Naive thymus-derived CD4-positive, alpha-beta T cell (primary cell): ENCODE data around the gene FIG4. TPM values are rescaled to one million over a fixed set of nuclear protein-coding genes. Genes with fewer than 3 reads are reported as not detected.
A peak's percentile ranks its signal among the peaks of the same experiment; 100 is the strongest.
"Not testable (repeated sequence)": the region's sequence is repeated elsewhere in the genome, so short reads cannot be mapped to it uniquely, and the experiment has no call there.

Source experiments
- ATAC-seq: fragments of 150-1000 bp; cut with Tn5 transposase; 2 replicates; pipeline ENCODE4 v1.10.0; 2021; ENCODE audit warnings: mild to moderate bottlenecking, moderate library complexity
- CTCF ChIA-PET: fragments of 350-600 bp; sonication (Branson Sonifier 250); formaldehyde crosslinking; loops from one replicate; lab custom pipeline; 2021; ENCODE audit warnings: antibody characterized with exemption; lab: Charles Lee
- POLR2A ChIA-PET: fragments of 350-600 bp; sonication (Branson Sonifier 250); formaldehyde crosslinking; loops from one replicate; lab custom pipeline; 2021; ENCODE audit warnings: antibody characterized with exemption, inconsistent platforms; lab: Charles Lee
- DNase-seq, 9 donors: peaks; one replicate each; pipeline versions ENCODE4 v3.0.0 to v3.0.0-alpha.2; 2020 to 2022; ENCODE audit warnings: mixed read lengths in 1 of 9
- H3K27ac ChIP-seq: one replicate; pipeline ENCODE4 v1.7.0; 2013; ENCODE audit warnings: mild to moderate bottlenecking, low read depth, low read length, moderate library complexity
- H3K27me3 ChIP-seq, 2 donors: one replicate each; pipeline ENCODE4 v1.7.0; 2013; ENCODE audit warnings: low read length in 2 of 2, mild to moderate bottlenecking in 2 of 2, moderate library complexity in 2 of 2; ENCODE audit not compliant: control insufficient read depth in 2 of 2, insufficient read depth in 2 of 2
- H3K36me3 ChIP-seq, 3 experiments: 1 replicate in 2 of 3; 2 replicates in 1 of 3; pipeline ENCODE4 v1.7.0; 2013; ENCODE audit warnings: low read length in 3 of 3, mild to moderate bottlenecking in 3 of 3, moderate library complexity in 1 of 3; ENCODE audit not compliant: insufficient read depth in 3 of 3, control insufficient read depth in 2 of 3
- H3K4me1 ChIP-seq, 2 donors: one replicate each; pipeline ENCODE4 v1.7.0; 2013; ENCODE audit warnings: low read length in 2 of 2, mild to moderate bottlenecking in 2 of 2, moderate library complexity in 1 of 2; ENCODE audit not compliant: control insufficient read depth in 2 of 2, insufficient read depth in 2 of 2
- H3K4me3 ChIP-seq: 2 replicates; pipeline ENCODE4 v1.7.0; 2013; ENCODE audit warnings: mild to moderate bottlenecking, low read length
- H3K9me3 ChIP-seq, 3 experiments: 1 replicate in 2 of 3; 2 replicates in 1 of 3; pipeline ENCODE4 v1.7.0; 2013; ENCODE audit warnings: low read length in 3 of 3; ENCODE audit not compliant: control insufficient read depth in 2 of 3
- H3K27ac Mint-ChIP-seq, 9 donors: one replicate each; pipeline ENCODE4 v1.8.0; 2020 to 2022; ENCODE audit warnings: mixed read lengths in 9 of 9, mild to moderate bottlenecking in 8 of 9, moderate library complexity in 5 of 9, inconsistent platforms in 2 of 9
- H3K27me3 Mint-ChIP-seq, 5 donors: one replicate each; pipeline ENCODE4 v1.8.0; 2021 to 2022; ENCODE audit warnings: mixed read lengths in 5 of 5, mild to moderate bottlenecking in 1 of 5
- H3K36me3 Mint-ChIP-seq, 5 donors: one replicate each; pipeline ENCODE4 v1.8.0; 2020 to 2022; ENCODE audit warnings: mixed read lengths in 5 of 5, mild to moderate bottlenecking in 3 of 5, inconsistent platforms in 1 of 5
- H3K4me1 Mint-ChIP-seq, 7 donors: one replicate each; pipeline ENCODE4 v1.8.0; 2020 to 2022; ENCODE audit warnings: mixed read lengths in 7 of 7, mild to moderate bottlenecking in 3 of 7, inconsistent platforms in 1 of 7
- H3K4me3 Mint-ChIP-seq, 10 donors: one replicate each; pipeline ENCODE4 v1.8.0; 2020 to 2022; ENCODE audit warnings: mild to moderate bottlenecking in 10 of 10, mixed read lengths in 10 of 10, moderate library complexity in 6 of 10, inconsistent platforms in 2 of 10
- H3K9me3 Mint-ChIP-seq, 11 donors: one replicate each; pipeline ENCODE4 v1.8.0; 2020 to 2022; ENCODE audit warnings: mixed read lengths in 11 of 11, mild to moderate bottlenecking in 4 of 11, inconsistent platforms in 1 of 11, moderate library complexity in 1 of 11
- intact Hi-C, 2 donors: fragments of 100-400 bp; cut with micrococcal nuclease; formaldehyde crosslinking; loops; one replicate each; pipeline ENCODE4 v1.15.1; 2023
- polyA plus RNA-seq, 2 donors: library from polyadenylated mRNA; unstranded; fragments of 300-500 nt; fragmentation: Illumina TruSeq; gene quantifications; one replicate each; pipeline ENCODE4 v1.2.3, GENCODE V29; 2021
- total RNA-seq, 6 experiments: library from RNA in 5 of 6; stranded (reverse) in 5 of 6; gene quantifications; 1 replicate in 5 of 6; 2 replicates in 1 of 6; pipeline ENCODE4 v1.2.3 and lab custom pipeline; 2021 to 2026

Gene FIG4
- total and polyA plus RNA-seq, 7 experiments from 2014 or later, result 6.8 to 16.5 (median 13.4) TPM

- no peaks in the 10 kb centered on the region for H3K9me3 ChIP-seq
- peaks cover 7 to 64% (median 39%) of the 10 kb centered on the region in 7 donors for H3K4me1 Mint-ChIP-seq
- H3K36me3 Mint-ChIP-seq, result peaks cover 2 to 19% (median 5%) of the 10 kb centered on the region in 5 donors
- intact Hi-C loops, result loop anchor here (5.0 kb wide), 3 partner anchors 179 to 519 kb away; partner anchors contain the start of gene WASF1 (in 1 of the 2)
- H3K9me3 Mint-ChIP-seq, result peaks cover 0 to 7% (median 0%) of the 10 kb centered on the region in 11 donors
- H3K27ac Mint-ChIP-seq, result peak overlapping the region in 5 of 9 donors; percentile 20 to 90 (median 35)
- no peaks in the 10 kb centered on the region for H3K4me1 ChIP-seq
- no peak overlapping the region for H3K27ac ChIP-seq
- H3K27me3 ChIP-seq, result no peaks in the 10 kb centered on the region
- H3K36me3 ChIP-seq, result no peaks in the 10 kb centered on the region
- ChIA-PET POLR2A (no interaction called here), CTCF (interaction anchor here (1.0 to 1.8 kb wide), 2 partner anchors 331 to 333 kb away, joined by 3 to 7 read pairs; no protein-coding TSS in a partner anchor)
- H3K4me3 ChIP-seq, result no peak overlapping the region
- DNase-seq (no peak), ATAC-seq (peak; percentile 24)
- peak overlapping the region in 1 of 10 donors; percentile 55 for H3K4me3 Mint-ChIP-seq
- no peaks in the 10 kb centered on the region for H3K27me3 Mint-ChIP-seq
Measured at GRCh38 chr6:109706513-109706912, 15.4 kb downstream of the FIG4 start.

GRCh38 chr6:109708099-109708498, 17.0 kb downstream of the FIG4 start:
- not testable (repeated sequence) for H3K27ac Mint-ChIP-seq, DNase-seq
- intact Hi-C loops, result loop anchor here (5.0 kb wide), 3 partner anchors 181 to 521 kb away; partner anchors contain the start of gene WASF1 (in 1 of the 2)

GRCh38 chr6:109713097-109713496, 22.0 kb downstream of the FIG4 start:
- H3K27me3 Mint-ChIP-seq, result no peaks in the 10 kb centered on the region
- Histone ChIP-seq H3K36me3 (peaks cover 0 to 7% (median 0%) of the 10 kb centered on the region in 3 experiments), H3K27ac (no peak overlapping the region), H3K9me3 (no peaks in the 10 kb centered on the region), H3K27me3 (no peaks in the 10 kb centered on the region), H3K4me1 (no peaks in the 10 kb centered on the region), H3K4me3 (no peak overlapping the region)
- DNase-seq (no peak), ATAC-seq (no peak)
- intact Hi-C loops, result no loop called here
- peak overlapping the region in 1 of 10 donors; percentile 69 for H3K4me3 Mint-ChIP-seq
- H3K9me3 Mint-ChIP-seq, result peaks cover 0 to 11% (median 0%) of the 10 kb centered on the region in 11 donors
- peaks cover 0 to 36% (median 16%) of the 10 kb centered on the region in 7 donors for H3K4me1 Mint-ChIP-seq
- ChIA-PET POLR2A (no interaction called here), CTCF (no interaction called here)
- H3K27ac Mint-ChIP-seq, result peak overlapping the region in 1 of 9 donors; percentile 4
- peaks cover 2 to 28% (median 21%) of the 10 kb centered on the region in 5 donors for H3K36me3 Mint-ChIP-seq

More at GRCh38 chr6:109708099-109708498, 17.0 kb downstream of the FIG4 start:
- H3K4me3 ChIP-seq, H3K36me3 ChIP-seq, POLR2A ChIA-PET, H3K27ac ChIP-seq, H3K4me3 Mint-ChIP-seq, H3K9me3 ChIP-seq, H3K27me3 Mint-ChIP-seq, ATAC-seq, H3K4me1 ChIP-seq, CTCF ChIA-PET, H3K27me3 ChIP-seq: not testable (repeated sequence)
- Mint-ChIP-seq H3K4me1 (peaks cover 7 to 65% (median 43%) of the 10 kb centered on the region in 7 donors), H3K36me3 (peaks cover 2 to 25% (median 12%) of the 10 kb centered on the region in 5 donors), H3K9me3 (peaks cover 0 to 11% (median 0%) of the 10 kb centered on the region in 11 donors)

- Histone ChIP-seq H3K9me3 (no peaks in the 10 kb centered on the region), H3K27me3 (no peaks in the 10 kb centered on the region), H3K36me3 (peaks cover 0 to 9% (median 0%) of the 10 kb centered on the region in 3 experiments), H3K4me3 (no peak overlapping the region), H3K27ac (no peak overlapping the region), H3K4me1 (no peaks in the 10 kb centered on the region)
- intact Hi-C loops, result no loop called here
- H3K4me1 Mint-ChIP-seq, result peaks cover 0 to 30% (median 16%) of the 10 kb centered on the region in 7 donors
- H3K4me3 Mint-ChIP-seq, result no peak overlapping the region
- H3K27ac Mint-ChIP-seq, result no peak overlapping the region
- H3K36me3 Mint-ChIP-seq, result peaks cover 2 to 36% (median 12%) of the 10 kb centered on the region in 5 donors
- ATAC-seq (no peak), DNase-seq (no peak)
- ChIA-PET POLR2A (no interaction called here), CTCF (interaction anchor here (0.6 kb wide), 1 partner anchor 1546 kb away, joined by 4 read pairs; no protein-coding TSS in a partner anchor)
- peaks cover 0 to 4% (median 0%) of the 10 kb centered on the region in 11 donors for H3K9me3 Mint-ChIP-seq
- H3K27me3 Mint-ChIP-seq, result no peaks in the 10 kb centered on the region
Measured at GRCh38 chr6:109714166-109714565, 23.1 kb downstream of the FIG4 start.

GRCh38 chr6:109714611-109715010, 23.5 kb downstream of the FIG4 start:
- H3K36me3 Mint-ChIP-seq, result peaks cover under 1 to 40% (median 12%) of the 10 kb centered on the region in 5 donors
- CTCF ChIA-PET, result interaction anchor here (0.6 kb wide), 1 partner anchor 1545 kb away, joined by 4 read pairs; no protein-coding TSS in a partner anchor
- no peak for DNase-seq

GRCh38 chr6:109715616-109716015, 24.5 kb downstream of the FIG4 start:
- ChIA-PET CTCF (interaction anchor here (0.8 to 1.6 kb wide), 2 partner anchors 324 to 865 kb away, joined by 3 to 4 read pairs; no protein-coding TSS in a partner anchor), POLR2A (interaction anchor here (0.6 to 0.7 kb wide), 2 partner anchors 41 to 330 kb away, joined by 3 to 4 read pairs; no protein-coding TSS in a partner anchor)
- H3K27ac ChIP-seq, result no peak overlapping the region
- Mint-ChIP-seq H3K27ac (no peak overlapping the region), H3K4me3 (no peak overlapping the region), H3K4me1 (peaks cover 0 to 23% (median 12%) of the 10 kb centered on the region in 7 donors), H3K27me3 (no peaks in the 10 kb centered on the region), H3K9me3 (peaks cover 0 to 4% (median 0%) of the 10 kb centered on the region in 11 donors), H3K36me3 (peaks cover 0 to 42% (median 14%) of the 10 kb centered on the region in 5 donors)
- ATAC-seq, result no peak
- peaks cover 0 to 17% (median 0%) of the 10 kb centered on the region in 3 experiments for H3K36me3 ChIP-seq
- DNase-seq, result no peak
- H3K4me3 ChIP-seq, result no peak overlapping the region
- H3K4me1 ChIP-seq, result no peaks in the 10 kb centered on the region
- H3K9me3 ChIP-seq, result no peaks in the 10 kb centered on the region
- intact Hi-C loops, result no loop called here
- no peaks in the 10 kb centered on the region for H3K27me3 ChIP-seq

More at GRCh38 chr6:109714611-109715010, 23.5 kb downstream of the FIG4 start:
- H3K4me3 ChIP-seq, result no peak overlapping the region
- no peak overlapping the region for H3K27ac Mint-ChIP-seq
- ATAC-seq, result no peak
- H3K4me1 ChIP-seq, result no peaks in the 10 kb centered on the region
- no peak overlapping the region for H3K4me3 Mint-ChIP-seq
- intact Hi-C loops, result no loop called here
- H3K9me3 Mint-ChIP-seq, result peaks cover 0 to 4% (median 0%) of the 10 kb centered on the region in 11 donors
- H3K9me3 ChIP-seq, result no peaks in the 10 kb centered on the region
- no peaks in the 10 kb centered on the region for H3K27me3 ChIP-seq
- H3K36me3 ChIP-seq, result peaks cover 0 to 14% (median 0%) of the 10 kb centered on the region in 3 experiments
- POLR2A ChIA-PET, result no interaction called here
- H3K27me3 Mint-ChIP-seq, result no peaks in the 10 kb centered on the region
- no peak overlapping the region for H3K27ac ChIP-seq
- peaks cover 0 to 28% (median 16%) of the 10 kb centered on the region in 7 donors for H3K4me1 Mint-ChIP-seq
